Amygdala (tissue), 56 donors: ENCODE measurements around the gene SORBS1.

Experiments used
- DNase-seq, 56 donors: peaks; one replicate each; lab custom pipeline; 2025; lab: John Stamatoyannopoulos, UW

Gene SORBS1

GRCh38 chr10:95567903-95568630, 6.9 kb upstream of the SORBS1 start:
- DNase-seq: no peak

GRCh38 chr10:95566136-95566535, 5.0 kb upstream of the SORBS1 start:
- no peak for DNase-seq

- DNase-seq: no peak
Measured at GRCh38 chr10:95565336-95565735, 4.2 kb upstream of the SORBS1 start.

GRCh38 chr10:95564291-95564690, 3.1 kb upstream of the SORBS1 start:
- DNase-seq: no peak

- no peak for DNase-seq
Measured at GRCh38 chr10:95562341-95562965, 1.3 kb upstream of the SORBS1 start.

- no peak for DNase-seq
Measured at GRCh38 chr10:95561864-95562177, 650 bp upstream of the SORBS1 start.

GRCh38 chr10:95560278-95561176, 644 bp downstream of the SORBS1 start:
- DNase-seq: peak in 32 of 56 donors; percentile 10 to 70 (median 41)

- DNase-seq: peak in 1 of 56 donors; percentile 45
Measured at GRCh38 chr10:95559896-95560277, 1.3 kb downstream of the SORBS1 start.

GRCh38 chr10:95559471-95559870, 1.7 kb downstream of the SORBS1 start:
- peak in 1 of 56 donors; percentile 28 for DNase-seq

GRCh38 chr10:95558593-95559320, 2.4 kb downstream of the SORBS1 start:
- DNase-seq: no peak

GRCh38 chr10:95556994-95557767, 4.0 kb downstream of the SORBS1 start:
- no peak for DNase-seq

GRCh38 chr10:95553674-95554073, 7.5 kb downstream of the SORBS1 start:
- DNase-seq: no peak

GRCh38 chr10:95552679-95553342, 8.4 kb downstream of the SORBS1 start:
- no peak for DNase-seq

- DNase-seq: no peak
Measured at GRCh38 chr10:95550073-95550672, 11.0 kb downstream of the SORBS1 start.

GRCh38 chr10:95547791-95548435, 13.3 kb downstream of the SORBS1 start:
- no peak for DNase-seq

GRCh38 chr10:95547197-95547596, 14.0 kb downstream of the SORBS1 start:
- no peak for DNase-seq

- DNase-seq: no peak
Measured at GRCh38 chr10:95545981-95546380, 15.2 kb downstream of the SORBS1 start.

- DNase-seq: peak in 4 of 56 donors; percentile 10 to 25 (median 16)
Measured at GRCh38 chr10:95544783-95545500, 16.2 kb downstream of the SORBS1 start.
